GM18498 (cell line): Measurements from ENCODE around the gene HMCN2.

Experiments used
- ATAC-seq: cut with Tn5 transposase; IDR thresholded peaks from one replicate; pipeline ENCODE4 v1.9.1; 2021; ENCODE audit warnings: mild to moderate bottlenecking, moderate library complexity; ENCODE audit not compliant: unreplicated experiment

Gene HMCN2, protein sequence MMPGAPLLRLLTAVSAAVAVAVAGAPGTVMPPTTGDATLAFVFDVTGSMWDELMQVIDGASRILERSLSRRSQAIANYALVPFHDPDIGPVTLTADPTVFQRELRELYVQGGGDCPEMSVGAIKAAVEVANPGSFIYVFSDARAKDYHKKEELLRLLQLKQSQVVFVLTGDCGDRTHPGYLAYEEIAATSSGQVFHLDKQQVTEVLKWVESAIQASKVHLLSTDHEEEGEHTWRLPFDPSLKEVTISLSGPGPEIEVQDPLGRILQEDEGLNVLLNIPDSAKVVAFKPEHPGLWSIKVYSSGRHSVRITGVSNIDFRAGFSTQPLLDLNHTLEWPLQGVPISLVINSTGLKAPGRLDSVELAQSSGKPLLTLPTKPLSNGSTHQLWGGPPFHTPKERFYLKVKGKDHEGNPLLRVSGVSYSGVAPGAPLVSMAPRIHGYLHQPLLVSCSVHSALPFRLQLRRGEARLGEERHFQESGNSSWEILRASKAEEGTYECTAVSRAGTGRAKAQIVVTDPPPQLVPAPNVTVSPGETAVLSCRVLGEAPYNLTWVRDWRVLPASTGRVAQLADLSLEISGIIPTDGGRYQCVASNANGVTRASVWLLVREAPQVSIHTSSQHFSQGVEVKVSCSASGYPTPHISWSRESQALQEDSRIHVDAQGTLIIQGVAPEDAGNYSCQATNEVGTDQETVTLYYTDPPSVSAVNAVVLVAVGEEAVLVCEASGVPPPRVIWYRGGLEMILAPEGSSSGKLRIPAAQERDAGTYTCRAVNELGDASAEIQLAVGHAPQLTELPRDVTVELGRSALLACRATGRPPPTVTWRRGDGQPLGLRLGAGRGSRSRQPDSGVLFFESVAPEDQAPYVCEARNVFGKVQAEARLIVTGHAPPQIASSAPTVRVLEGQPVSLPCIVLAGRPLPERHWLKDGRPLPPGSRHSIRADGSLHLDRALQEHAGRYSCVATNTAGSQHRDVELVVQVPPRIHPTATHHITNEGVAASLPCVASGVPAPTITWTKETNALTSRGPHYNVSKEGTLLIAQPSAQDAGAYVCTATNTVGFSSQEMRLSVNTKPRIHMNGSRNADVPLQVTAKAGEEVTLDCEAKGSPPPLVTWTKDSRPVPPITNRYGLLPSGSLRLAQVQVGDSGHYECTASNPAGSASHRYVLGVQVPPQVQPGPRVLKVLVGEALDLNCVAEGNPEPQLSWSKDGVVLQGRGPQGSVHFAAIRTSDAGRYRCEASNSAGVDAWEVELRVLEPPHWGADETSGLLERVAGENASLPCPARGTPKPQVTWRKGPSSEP (N-terminal part only)

DNA sequence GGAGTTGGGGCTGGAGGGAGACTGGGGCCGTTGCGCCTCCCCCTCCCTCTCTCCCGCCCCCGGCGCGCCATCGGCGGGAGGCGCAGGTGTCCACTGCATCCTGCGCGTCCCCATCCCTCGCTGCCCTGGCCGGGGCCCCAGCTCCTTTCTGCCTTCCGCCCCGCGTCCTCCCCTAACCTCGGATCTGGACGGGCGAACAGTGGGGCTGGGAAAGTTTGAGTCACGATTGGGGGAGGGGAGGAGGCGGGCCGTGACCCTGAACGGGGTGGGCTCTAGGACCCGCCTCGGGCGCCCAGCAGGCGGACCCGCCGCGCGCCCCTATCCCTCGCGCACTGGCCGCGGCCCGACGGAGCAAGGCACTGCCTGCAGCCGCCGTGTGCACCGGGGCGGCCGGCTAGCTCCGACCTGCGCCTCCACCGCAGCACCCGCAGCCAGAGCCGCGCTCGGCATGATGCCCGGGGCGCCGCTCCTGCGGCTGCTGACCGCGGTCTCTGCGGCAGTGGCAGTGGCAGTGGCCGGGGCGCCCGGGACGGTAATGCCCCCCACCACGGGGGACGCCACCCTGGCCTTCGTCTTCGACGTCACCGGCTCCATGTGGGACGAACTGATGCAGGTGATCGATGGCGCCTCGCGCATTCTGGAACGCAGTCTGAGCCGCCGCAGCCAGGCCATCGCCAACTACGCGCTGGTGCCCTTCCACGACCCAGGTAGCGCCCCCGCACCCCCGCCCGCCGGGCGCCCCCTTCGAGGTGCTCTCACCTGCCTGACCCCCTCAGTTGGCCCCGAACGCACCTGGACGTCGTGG, at the start of gene HMCN2:
Gene HMCN2, plus strand, starts transcription at position 330 of the 805 bp plus-strand sequence. Its CDS starts 119 bp downstream, at position 449.
- no peak for ATAC-seq

DNA sequence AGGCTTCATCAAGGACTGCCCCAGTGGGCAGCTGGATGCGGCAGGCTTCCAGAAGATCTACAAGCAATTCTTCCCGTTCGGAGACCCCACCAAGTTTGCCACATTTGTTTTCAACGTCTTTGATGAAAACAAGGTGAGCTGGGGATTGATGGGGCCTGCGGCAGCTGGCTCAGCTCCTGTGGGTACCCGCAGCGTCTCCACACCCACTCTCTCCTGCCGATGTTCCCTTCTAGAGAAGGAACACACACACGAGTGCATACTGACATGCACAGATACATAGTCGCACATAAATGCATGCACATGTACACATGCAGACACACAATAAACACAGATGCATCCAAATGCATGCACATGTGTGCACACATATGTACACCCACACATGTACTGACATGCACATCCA, 47.7 kb upstream of the HMCN2 start:
- no peak for ATAC-seq

DNA sequence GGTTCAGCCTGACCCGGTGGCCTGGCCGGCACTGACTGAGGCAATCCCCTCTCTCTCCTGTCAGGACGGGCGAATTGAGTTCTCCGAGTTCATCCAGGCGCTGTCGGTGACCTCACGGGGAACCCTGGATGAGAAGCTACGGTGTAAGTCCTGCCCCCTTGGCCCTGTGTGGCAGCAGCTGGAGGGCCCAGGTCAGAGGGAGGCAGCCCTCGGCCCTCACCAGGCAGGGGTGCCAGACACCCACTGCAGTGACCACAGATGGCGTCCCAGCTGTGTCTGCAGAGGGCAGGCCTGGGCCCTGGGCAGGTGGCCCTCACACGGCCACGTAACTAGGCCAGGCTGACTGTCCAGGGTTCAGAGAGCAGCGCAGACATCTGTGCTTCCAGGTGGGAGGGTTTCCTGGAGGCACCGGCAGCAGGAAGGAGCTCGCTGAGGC, 45.9 kb upstream of the HMCN2 start:
- no peak for ATAC-seq

DNA sequence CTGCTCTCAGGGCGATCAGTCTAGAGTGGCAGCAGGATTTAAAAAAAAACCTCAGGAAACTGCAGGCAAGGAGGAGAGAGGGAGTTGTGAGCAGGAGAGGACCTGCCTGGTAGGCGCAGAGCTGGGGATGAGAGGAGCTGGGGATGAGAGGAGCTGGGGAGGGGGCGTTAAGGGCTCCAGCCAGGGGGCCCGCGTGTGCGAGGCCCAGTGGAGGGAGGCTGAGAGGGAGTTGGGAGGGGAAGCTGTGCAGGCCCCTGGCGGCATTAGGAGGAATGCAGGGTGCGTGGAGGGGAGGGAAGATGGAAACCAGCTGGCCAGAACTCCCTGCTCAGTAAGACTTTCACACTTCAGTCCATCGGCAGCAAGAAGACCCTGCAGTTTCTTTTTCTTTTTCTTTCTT, 45.2 kb upstream of the HMCN2 start:
- no peak for ATAC-seq

DNA sequence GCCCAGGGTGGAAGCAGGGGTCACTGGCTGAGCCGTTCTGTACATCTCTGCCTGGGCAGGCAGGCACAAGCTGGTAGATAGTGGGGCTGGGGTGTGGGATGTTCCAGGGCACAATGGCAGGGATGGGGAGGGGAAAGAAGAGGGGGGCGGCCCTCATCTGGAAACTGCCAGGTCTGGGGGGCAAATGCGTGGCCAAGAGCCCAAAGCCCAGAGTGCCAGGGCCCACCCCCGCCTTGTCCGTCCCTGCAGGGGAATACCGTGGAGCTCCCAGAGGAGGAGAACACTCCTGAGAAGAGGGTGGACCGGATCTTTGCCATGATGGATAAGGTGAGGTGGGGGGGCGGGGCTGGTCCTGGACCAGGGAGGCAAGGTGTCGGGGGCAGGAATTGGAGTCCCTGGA, 42.7 kb upstream of the HMCN2 start:
- ATAC-seq = no peak

DNA sequence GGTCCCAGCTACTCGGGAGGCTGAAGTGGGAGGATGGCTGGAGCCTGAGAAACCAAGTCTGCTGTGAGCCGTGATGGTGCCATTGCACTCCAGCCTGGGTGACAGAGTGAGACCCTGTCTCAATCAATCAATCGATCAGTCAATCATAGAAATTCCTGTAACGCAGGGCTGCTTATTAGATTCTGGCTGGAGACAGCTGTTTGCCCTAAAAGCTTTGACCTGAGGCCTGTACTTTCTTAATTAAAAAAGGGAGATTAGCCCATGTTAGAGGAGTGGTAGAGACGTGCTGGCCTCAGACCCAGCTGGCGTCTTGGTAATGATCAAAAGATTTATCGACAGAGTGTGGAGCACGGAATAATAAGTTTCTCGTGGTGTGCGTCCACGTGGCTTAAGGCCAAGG, 40.5 kb upstream of the HMCN2 start:
- ATAC-seq = no peak

DNA sequence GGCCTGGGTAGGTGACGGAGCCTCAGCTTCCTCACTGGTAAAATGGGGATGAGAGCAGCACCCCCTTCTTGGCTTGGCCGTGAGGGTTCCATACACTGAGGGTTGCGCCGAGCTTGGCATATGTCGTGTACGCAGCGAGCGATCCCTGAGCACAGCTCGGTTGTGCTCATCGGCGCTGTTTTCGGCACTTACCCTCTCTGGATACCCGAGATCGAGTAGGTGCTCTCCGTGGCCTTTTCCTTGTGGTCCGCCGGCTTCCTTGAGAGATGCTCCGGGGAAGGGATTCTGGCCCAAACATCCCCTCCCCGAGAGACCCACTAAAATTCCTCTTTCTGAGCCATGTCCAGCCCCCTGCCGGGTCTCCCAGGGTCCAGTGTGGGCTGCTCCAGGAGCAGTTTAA, 40.0 kb upstream of the HMCN2 start:
- ATAC-seq = no peak

DNA sequence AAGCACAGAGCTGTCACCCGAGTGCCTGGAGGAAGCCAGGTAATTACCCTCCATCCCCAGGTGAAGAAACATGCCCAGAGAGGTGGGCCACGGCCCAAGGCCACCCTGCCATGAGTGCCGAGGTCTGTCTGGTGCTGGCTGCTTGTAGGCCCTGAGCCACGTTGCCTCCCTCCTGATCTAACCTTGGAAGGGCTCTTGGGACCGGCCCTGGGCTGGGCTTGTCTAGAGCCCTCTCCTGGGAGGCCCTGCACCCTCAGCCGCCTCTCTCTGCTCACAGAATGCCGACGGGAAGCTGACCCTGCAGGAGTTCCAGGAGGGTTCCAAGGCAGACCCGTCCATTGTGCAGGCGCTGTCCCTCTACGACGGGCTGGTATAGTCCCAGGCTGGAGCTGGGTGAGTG, 39.4 kb upstream of the HMCN2 start:
- no peak for ATAC-seq

DNA sequence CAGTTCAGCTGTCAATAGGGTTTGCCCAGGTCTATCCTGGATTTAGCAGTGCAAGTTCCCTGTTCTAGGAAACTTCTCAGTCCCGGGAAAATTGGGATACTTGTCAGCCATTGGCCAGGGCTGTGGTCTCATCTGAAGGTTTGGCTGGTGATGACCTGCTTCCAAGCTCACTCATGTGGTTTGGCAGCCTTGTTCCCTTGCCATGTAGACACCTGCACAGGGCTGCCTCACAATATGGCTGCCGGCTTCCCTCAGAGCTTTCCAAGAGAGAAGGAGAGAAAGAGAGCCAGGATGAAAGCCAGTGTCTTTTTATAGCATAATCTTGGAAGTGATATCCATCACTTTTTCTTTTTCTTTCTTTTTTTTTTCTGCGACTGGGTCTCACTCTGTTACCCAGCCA, 37.7 kb upstream of the HMCN2 start:
- ATAC-seq = no peak

DNA sequence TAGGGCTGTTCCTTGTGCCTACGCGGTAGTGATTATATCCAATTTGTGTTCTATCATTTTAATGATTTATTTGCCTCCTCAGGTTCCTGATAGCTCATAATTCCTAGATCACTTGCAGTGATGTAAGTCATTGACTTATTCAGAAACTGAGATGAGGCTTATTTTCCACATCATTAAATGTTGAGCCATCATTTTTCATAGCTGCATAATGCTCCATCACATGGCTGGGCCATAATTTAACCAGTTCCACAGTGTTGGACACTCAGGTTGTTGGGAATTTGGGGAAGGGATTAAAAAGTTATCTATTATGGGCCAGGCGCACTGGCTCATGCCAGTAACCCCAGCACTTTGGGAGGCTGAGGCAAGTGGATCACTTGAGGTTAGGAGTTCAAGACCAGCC, 35.8 kb upstream of the HMCN2 start:
- no peak for ATAC-seq

DNA sequence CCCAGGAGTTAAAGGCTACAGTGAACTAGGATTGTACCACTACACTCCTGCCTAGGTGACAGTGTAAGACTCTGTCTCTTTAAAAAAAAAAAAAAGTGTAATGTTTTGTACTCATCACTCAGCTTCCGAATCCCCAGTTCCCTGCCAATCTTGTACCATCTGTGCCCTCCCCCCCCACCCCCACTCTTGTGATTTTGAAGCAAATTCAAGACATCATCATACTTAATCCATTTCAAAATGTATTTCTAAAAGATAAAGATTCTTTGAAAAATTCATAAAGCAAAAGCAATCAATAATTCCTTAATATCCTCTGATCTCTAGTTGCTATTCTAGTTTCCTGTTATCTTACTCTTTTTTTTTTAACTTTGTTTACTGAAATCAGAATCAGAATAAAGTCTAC, 34.9 kb upstream of the HMCN2 start:
- no peak for ATAC-seq

DNA sequence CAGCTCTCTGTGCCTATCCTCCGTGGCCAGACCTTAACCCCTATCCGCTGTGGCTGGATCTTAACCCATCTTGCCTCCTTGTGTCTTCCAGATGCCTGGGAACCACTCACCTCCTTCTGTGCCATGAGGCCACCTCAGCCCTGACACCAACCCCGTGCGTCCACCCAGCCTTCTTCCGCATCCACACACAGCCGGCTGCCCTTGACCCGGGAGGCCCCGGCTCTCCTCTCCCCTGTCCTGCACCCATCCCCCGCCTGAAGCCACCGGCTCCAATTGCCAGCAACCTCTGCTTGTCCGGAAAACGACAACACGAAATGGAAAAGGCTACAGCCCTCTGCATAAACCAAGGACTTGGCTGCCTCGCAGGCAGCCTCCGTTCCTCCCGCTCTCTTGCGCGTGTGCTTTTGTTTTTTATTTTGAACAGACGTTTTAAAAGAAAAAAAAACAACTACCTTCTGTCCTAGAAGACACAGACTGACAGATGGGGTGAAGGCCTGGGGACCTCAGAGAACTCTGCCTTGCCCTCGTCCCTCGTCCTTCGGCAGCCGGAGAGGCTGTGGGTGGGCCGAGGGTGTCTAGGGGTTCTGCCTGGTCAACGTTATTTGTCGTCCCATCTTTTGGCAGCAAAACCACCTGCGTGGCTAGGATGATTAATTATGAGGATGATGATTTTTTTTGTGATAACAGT, 32.5 kb upstream of the HMCN2 start:
- no peak for ATAC-seq

DNA sequence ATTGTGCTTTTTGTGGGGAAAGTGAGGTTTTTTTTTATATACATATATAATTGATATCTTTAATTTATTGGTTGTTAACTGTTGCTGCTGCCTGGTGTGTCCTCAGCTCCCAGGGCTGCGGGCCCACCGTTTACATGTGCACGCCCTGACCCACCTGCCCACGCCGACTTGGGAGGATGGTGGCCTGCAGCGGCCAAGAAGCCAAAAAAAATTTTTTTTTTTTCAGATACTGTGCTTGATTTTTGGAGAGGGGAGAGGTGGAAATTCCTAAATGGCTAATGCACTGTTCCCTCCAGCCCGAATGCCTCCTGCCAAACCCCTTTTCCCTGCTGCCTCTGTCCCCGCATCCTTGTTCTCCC, 32.0 kb upstream of the HMCN2 start:
- ATAC-seq = no peak

DNA sequence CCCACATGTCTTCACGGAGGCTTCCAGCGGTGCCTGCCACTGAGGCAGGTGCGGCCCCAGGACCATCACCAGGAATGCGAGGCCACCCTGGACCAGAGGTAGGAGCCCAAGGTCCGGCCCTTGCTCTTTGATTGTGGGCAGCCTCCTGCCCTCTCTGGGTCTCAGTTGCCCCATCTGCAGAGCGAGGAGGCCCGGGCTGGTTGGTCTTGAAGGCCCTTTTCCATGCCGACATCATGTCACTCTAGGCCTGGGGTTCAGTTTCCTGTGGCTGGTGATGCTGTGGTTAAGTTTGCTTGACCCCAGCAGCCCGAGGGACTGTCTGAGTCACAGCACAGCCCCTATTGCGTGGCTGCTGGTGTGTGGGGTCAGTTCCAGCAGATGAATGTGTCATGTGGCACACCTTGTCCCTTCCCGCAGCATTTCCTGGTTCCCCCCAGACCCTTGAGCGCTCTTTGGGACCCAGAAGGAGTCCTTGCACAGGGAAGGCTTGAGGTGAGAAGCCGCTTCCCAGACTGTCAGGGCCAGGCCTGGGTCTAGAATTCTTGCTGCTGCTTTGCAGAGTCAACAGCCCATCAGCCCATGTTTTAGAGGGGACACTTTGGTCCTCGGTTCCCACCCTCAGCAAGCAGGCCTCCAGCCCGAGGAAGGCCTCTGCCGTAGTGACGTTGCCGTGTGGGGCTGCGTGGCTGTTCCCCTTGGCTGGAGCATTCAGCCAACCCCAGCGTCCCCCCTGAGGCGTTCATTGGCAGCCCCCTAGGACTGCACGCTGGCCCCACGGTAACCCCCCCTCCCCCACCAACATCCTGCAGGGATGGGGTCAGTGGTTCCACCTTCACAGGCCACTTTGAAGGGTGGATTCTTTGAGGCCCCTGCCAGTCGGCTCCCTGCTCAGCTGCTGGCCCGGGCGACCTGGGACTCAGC, 31.0 kb upstream of the HMCN2 start:
- ATAC-seq = no peak

DNA sequence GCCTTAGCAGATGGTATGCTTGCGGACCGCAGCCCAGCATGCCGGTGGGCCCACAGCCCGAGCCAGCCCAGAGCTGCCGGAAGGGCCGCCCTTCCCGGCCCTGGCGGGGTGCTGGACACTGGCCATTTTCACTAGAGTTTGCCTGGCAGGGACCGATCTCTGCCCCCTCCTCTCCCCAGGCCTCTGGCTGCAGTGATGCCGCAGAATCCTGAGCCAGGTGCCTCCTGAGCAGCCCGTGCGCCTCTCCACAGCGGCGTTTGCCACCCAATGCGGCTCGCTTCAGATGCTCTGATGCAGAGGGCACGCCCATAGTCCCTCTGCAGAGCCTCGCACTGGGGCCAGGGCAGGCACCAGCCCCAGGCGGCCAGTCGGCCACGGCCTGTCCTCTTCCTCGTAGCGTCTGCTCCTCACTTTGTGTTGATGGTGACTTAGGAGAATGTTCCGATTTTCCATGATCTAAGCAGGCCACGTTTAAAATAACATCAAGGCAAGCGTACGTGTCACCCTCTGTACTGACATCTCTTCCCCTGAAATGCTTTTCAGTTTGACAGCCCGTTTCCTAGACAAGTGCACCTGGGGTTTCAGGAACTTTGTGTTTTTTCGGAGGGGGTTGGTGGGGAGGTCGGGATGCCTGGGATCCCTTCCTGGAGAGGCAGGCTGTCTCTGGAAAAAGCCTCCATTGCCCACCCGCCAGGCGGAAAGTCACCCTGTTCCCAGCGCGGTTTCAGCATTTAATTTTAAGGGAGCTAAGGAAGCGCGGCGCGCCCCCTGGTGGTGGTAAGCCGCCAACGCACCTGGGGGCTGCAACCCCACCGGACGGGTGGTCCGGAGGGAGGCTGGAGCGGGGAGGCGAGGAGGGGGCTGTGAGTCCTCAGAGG, 29.8 kb upstream of the HMCN2 start:
- ATAC-seq = no peak

DNA sequence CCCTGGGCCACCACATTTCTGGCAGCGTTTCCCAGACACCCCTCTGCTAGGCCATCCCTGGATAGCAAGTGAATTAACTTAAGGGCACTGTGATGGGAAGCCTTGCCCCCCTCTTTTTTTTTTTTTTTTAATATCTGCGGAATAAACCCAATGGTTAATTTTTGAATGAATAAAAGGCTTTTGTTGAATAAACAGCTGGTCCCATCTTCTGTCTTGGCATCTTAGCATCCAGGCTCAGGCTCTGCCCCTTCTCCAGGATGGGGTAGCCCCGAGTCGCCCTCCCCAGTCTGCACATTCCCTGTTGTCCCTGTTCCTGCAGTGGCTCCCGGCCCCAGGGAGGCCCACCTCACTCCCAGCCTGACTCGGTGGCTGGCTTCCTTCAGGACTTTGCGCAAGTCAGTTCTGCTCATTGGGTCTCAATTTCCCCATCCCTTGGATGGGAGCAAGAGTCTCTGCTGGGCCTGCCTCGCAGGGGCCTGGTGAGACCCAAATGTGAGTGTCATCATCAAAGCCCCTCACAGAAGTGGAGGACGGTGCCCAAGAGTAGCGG, 29.0 kb upstream of the HMCN2 start:
- ATAC-seq = no peak

DNA sequence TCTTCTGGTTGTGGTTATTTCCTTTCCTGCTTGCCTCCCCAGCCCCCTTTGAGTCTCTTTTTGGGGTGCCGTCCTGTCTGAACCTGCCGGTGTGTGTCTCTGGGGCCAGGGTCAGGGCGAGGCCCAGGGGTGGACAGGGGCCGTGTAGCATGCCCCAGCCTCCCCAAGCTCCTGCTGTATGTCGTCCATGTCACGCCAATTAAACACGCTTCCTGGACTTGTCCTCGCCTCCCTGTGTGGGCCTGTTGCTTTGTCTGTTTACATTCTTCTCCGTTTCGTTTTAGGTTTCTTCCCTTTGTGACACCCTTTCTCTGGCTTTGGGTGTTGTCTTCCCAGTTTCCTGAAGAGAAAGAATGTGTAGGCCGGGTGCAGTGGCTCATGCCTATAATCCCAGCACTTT, 28.5 kb upstream of the HMCN2 start:
- no peak for ATAC-seq
